Peyer's patch (tissue), 4 donors: Measurements from ENCODE around the gene TIMM17A.

Source experiments
- POLR2A ChIP-seq, 2 donors: fragments of 450-650 bp; IDR thresholded peaks; one replicate each; pipeline ENCODE4 v1.5.1; 2017; ENCODE audit warnings: antibody characterized with exemption in 2 of 2, mild to moderate bottlenecking in 2 of 2, moderate library complexity in 2 of 2
- TF ChIP-seq, protein P1 (sequence below), 6 experiments: fragments of 450-650 bp in 4 of 6; fragments of 200-600 bp in 2 of 6; sonication (generic) in 1 of 6; IDR thresholded peaks; one replicate each; pipeline ENCODE4 v1.5.1; 2017 to 2019; ENCODE audit warnings: antibody characterized with exemption in 6 of 6, mild to moderate bottlenecking in 3 of 6, moderate library complexity in 1 of 6

DNA sequence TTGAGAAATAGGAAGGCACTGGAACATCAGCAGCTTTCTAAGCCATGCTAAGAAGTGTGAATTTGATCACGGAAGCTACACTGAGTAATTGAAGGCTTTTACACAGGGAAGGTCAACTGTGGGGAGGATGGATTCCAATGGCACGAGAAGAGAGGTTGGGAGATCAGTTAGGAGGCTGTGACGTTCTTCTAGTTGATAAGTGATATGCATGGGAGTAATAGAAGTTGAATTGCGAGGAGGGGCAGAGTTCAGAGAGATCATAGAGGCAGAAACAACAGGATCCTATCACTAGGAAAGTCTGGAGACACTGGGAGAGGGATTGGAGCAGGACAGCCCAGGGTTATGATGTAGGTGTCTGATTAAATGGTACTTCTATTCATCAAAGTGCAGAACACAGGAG, 25.2 kb upstream of the TIMM17A start:
- TF ChIP-seq, protein P1, sequence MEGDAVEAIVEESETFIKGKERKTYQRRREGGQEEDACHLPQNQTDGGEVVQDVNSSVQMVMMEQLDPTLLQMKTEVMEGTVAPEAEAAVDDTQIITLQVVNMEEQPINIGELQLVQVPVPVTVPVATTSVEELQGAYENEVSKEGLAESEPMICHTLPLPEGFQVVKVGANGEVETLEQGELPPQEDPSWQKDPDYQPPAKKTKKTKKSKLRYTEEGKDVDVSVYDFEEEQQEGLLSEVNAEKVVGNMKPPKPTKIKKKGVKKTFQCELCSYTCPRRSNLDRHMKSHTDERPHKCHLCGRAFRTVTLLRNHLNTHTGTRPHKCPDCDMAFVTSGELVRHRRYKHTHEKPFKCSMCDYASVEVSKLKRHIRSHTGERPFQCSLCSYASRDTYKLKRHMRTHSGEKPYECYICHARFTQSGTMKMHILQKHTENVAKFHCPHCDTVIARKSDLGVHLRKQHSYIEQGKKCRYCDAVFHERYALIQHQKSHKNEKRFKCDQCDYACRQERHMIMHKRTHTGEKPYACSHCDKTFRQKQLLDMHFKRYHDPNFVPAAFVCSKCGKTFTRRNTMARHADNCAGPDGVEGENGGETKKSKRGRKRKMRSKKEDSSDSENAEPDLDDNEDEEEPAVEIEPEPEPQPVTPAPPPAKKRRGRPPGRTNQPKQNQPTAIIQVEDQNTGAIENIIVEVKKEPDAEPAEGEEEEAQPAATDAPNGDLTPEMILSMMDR (IDR thresholded peaks at IDR 0.05) = no peak
- no peak for TF ChIP-seq POLR2A (IDR thresholded peaks at IDR 0.05)
